Neural progenitor cell (in vitro differentiated cells): Measurements from ENCODE around the gene AQP1. TPM values are rescaled to one million over a fixed set of nuclear protein-coding genes. Genes with fewer than 3 reads are reported as not detected.
A peak's percentile ranks its signal among the peaks of the same experiment; 100 is the strongest.

Source experiments
- DNase-seq: peaks from one replicate; pipeline ENCODE4 v3.0.0-alpha.2; 2016; ENCODE audit warnings: low spot score
- H2AFZ ChIP-seq: fragments of 200-600 bp; sonication (generic); replicated peaks from 2 replicates; pipeline ENCODE4 v1.6.1; 2016; ENCODE audit warnings: antibody characterized with exemption
- H3F3A ChIP-seq: fragments of 200-600 bp; sonication (generic); 2 replicates; pipeline ENCODE4 v1.6.1; 2016; ENCODE audit warnings: antibody characterized with exemption, low read depth
- H3K27ac ChIP-seq: fragments of 200-600 bp; sonication (generic); 2 replicates; pipeline ENCODE4 v1.5.1; 2016; ENCODE audit warnings: mild to moderate bottlenecking
- H3K27me3 ChIP-seq: fragments of 200-600 bp; sonication (generic); 2 replicates; pipeline ENCODE4 v1.6.1; 2016; ENCODE audit warnings: mild to moderate bottlenecking, moderate library complexity
- H3K36me3 ChIP-seq: fragments of 200-600 bp; sonication (generic); 2 replicates; pipeline ENCODE4 v1.5.1; 2016
- H3K4me1 ChIP-seq: fragments of 200-600 bp; sonication (generic); 2 replicates; pipeline ENCODE4 v1.6.1; 2016; ENCODE audit warnings: mixed run types
- H3K4me2 ChIP-seq: fragments of 200-600 bp; sonication (generic); 2 replicates; pipeline ENCODE4 v1.6.1; 2016
- H3K4me3 ChIP-seq: fragments of 200-600 bp; sonication (generic); 2 replicates; pipeline ENCODE4 v1.5.1; 2016
- H3K79me2 ChIP-seq: fragments of 200-600 bp; sonication (generic); 2 replicates; pipeline ENCODE4 v1.6.1; 2016; ENCODE audit warnings: low read depth
- H3K9ac ChIP-seq: fragments of 200-600 bp; sonication (generic); 2 replicates; pipeline ENCODE4 v1.6.1; 2016
- H3K9me3 ChIP-seq: fragments of 200-600 bp; sonication (generic); 2 replicates; pipeline ENCODE4 v1.5.1; 2016; ENCODE audit warnings: low read depth
- H4K20me1 ChIP-seq: fragments of 200-600 bp; sonication (generic); 2 replicates; pipeline ENCODE4 v1.6.1; 2016; ENCODE audit warnings: low read depth
- H3K27ac Mint-ChIP-seq: 3 replicates; pipeline ENCODE4 v1.8.0; 2021; ENCODE audit warnings: mixed read lengths
- H3K27me3 Mint-ChIP-seq: 2 replicates; pipeline ENCODE4 v1.8.0; 2022; ENCODE audit warnings: low read depth, mild to moderate bottlenecking, inconsistent platforms, moderate library complexity, mixed read lengths; ENCODE audit not compliant: insufficient read depth
- H3K36me3 Mint-ChIP-seq: 3 replicates; pipeline ENCODE4 v1.8.0; 2021; ENCODE audit warnings: mixed read lengths
- H3K4me1 Mint-ChIP-seq: 3 replicates; pipeline ENCODE4 v1.8.0; 2021; ENCODE audit warnings: mixed read lengths
- H3K4me3 Mint-ChIP-seq: 3 replicates; pipeline ENCODE4 v1.8.0; 2021; ENCODE audit warnings: mild to moderate bottlenecking, moderate library complexity, mixed read lengths
- H3K9me3 Mint-ChIP-seq: 3 replicates; pipeline ENCODE4 v1.8.0; 2020; ENCODE audit warnings: mixed read lengths
- EZH2 ChIP-seq: fragments of 200-600 bp; sonication (generic); IDR thresholded peaks from 2 replicates; pipeline ENCODE4 v1.6.1; 2017; ENCODE audit warnings: antibody characterized with exemption, mild to moderate bottlenecking, moderate library complexity
- EZH2phosphoT487 ChIP-seq: fragments of 200-600 bp; sonication (generic); IDR thresholded peaks from 2 replicates; pipeline ENCODE4 v1.6.1; 2017; ENCODE audit warnings: antibody characterized with exemption
- total RNA-seq: library from RNA; depleted of rRNA; stranded (reverse); fragments of >200 nt; gene quantifications from 2 replicates; pipeline ENCODE4 v1.2.3, GENCODE V29; 2015; ENCODE audit warnings: low replicate concordance
- TF ChIP-seq, protein P1 (sequence below): fragments of 200-600 bp; sonication (generic); IDR thresholded peaks from 2 replicates; pipeline ENCODE4 v1.5.1; 2017; ENCODE audit warnings: antibody characterized with exemption, mild to moderate bottlenecking

AQP1 gene
- total RNA-seq, 1 donor from 2014 or later: not detected

DNA sequence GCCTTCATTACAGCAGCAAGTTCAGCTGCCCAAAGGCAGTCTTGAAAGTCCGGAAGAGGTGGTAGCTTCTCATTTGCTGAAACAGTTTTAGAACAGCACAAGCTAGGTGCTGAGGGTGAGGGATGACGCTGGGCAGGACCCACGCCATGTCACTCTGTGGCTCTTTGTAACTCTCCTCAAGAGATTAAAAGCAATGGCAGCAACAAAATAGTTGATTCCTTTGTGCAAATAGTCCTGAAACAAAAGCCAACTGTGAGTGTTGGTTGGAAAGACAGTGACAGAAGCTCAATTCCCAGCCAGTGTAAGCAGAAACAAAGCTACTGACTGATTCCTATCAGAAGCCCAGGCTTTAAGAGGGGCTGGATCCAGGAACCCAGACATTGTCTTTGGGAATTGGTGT lies 47.6 kb upstream of the AQP1 start:
- Histone ChIP-seq H3K36me3 (no peaks in the 10 kb centered on the region), H2AFZ (no peak overlapping the region), H3K27me3 (no peaks in the 10 kb centered on the region), H3K4me3 (no peak overlapping the region), H3F3A (no peaks in the 10 kb centered on the region), H3K4me2 (peak overlapping the region; percentile 27), H3K9me3 (no peaks in the 10 kb centered on the region), H3K79me2 (no peaks in the 10 kb centered on the region), H3K9ac (no peak overlapping the region), H3K27ac (peak overlapping the region; percentile 38), H3K4me1 (peaks cover 17% of the 10 kb centered on the region), H4K20me1 (no peaks in the 10 kb centered on the region)
- peaks cover 27% of the 10 kb centered on the region for H3K4me1 Mint-ChIP-seq
- H3K36me3 Mint-ChIP-seq: peaks cover 3% of the 10 kb centered on the region
- no peak overlapping the region for H3K4me3 Mint-ChIP-seq
- H3K27ac Mint-ChIP-seq: peak overlapping the region; percentile 25
- TF ChIP-seq EZH2 (no peak), EZH2phosphoT487 (no peak)
- TF ChIP-seq, protein P1, sequence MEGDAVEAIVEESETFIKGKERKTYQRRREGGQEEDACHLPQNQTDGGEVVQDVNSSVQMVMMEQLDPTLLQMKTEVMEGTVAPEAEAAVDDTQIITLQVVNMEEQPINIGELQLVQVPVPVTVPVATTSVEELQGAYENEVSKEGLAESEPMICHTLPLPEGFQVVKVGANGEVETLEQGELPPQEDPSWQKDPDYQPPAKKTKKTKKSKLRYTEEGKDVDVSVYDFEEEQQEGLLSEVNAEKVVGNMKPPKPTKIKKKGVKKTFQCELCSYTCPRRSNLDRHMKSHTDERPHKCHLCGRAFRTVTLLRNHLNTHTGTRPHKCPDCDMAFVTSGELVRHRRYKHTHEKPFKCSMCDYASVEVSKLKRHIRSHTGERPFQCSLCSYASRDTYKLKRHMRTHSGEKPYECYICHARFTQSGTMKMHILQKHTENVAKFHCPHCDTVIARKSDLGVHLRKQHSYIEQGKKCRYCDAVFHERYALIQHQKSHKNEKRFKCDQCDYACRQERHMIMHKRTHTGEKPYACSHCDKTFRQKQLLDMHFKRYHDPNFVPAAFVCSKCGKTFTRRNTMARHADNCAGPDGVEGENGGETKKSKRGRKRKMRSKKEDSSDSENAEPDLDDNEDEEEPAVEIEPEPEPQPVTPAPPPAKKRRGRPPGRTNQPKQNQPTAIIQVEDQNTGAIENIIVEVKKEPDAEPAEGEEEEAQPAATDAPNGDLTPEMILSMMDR: no peak
- H3K27me3 Mint-ChIP-seq: peaks cover 5% of the 10 kb centered on the region
- H3K9me3 Mint-ChIP-seq: no peaks in the 10 kb centered on the region
- DNase-seq: peak; percentile 25

DNA sequence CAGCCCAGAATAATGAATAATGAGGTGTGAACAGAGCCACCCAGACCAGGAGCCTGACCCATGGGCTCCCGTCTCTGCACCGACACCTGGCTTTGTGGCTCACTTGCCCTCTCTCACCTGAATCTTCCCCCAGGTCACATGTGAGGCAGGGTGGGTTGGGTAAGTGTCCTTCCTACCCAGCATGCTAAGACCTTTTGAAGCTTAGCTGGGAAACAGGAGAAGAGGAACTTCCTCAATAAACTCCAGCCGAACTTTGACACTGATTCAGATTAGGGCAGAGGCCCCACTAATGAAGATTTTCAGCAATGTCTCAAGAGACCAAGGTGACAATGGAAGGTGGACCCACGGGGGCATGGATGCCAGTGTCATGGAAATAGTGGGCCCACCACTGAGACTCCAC lies 46.6 kb upstream of the AQP1 start:
- H3K4me1 ChIP-seq: peaks cover 12% of the 10 kb centered on the region
- no peak for DNase-seq
- H3F3A ChIP-seq: no peaks in the 10 kb centered on the region
- no peaks in the 10 kb centered on the region for H3K9me3 Mint-ChIP-seq
- H2AFZ ChIP-seq: no peak overlapping the region
- H3K9me3 ChIP-seq: no peaks in the 10 kb centered on the region
- H3K79me2 ChIP-seq: no peaks in the 10 kb centered on the region
- peaks cover 7% of the 10 kb centered on the region for H3K27me3 Mint-ChIP-seq
- H3K4me1 Mint-ChIP-seq: peaks cover 24% of the 10 kb centered on the region
- H3K36me3 Mint-ChIP-seq: no peaks in the 10 kb centered on the region
- H3K27ac Mint-ChIP-seq: peak overlapping the region; percentile 29
- no peaks in the 10 kb centered on the region for H3K36me3 ChIP-seq
- TF ChIP-seq EZH2phosphoT487: no peak
- no peak for TF ChIP-seq EZH2
- TF ChIP-seq, protein P1: no peak
- H3K27me3 ChIP-seq: no peaks in the 10 kb centered on the region
- H3K4me3 Mint-ChIP-seq: no peak overlapping the region
- no peaks in the 10 kb centered on the region for H4K20me1 ChIP-seq
- H3K4me2 ChIP-seq: no peak overlapping the region
- H3K4me3 ChIP-seq: no peak overlapping the region
- no peak overlapping the region for H3K27ac ChIP-seq
- no peak overlapping the region for H3K9ac ChIP-seq

DNA sequence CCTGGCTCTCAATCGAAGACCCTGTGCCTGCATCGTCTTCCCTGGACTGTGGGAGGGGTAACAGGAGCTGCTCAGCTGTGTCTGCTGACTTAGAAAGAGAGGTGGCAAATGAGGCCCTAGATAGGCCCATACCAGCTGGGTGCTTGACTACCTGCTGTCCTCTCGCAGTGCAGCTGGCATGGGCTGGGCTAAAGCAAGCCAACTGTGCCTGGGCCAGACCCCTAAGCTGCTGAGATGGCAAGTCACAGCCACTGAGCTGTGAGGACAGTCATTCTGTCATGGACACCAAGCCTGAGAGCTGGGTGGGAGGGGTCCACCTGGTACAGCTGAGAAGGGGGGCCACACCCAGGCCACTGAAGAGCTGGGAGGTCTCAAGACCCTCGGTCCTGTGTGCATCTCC lies 45.8 kb upstream of the AQP1 start:
- H3K4me2 ChIP-seq: no peak overlapping the region
- peaks cover 11% of the 10 kb centered on the region for H3K4me1 ChIP-seq
- H3K9ac ChIP-seq: no peak overlapping the region
- no peaks in the 10 kb centered on the region for H3K36me3 ChIP-seq
- H4K20me1 ChIP-seq: no peaks in the 10 kb centered on the region
- Mint-ChIP-seq H3K36me3 (no peaks in the 10 kb centered on the region), H3K27me3 (peaks cover 5% of the 10 kb centered on the region), H3K4me3 (no peak overlapping the region), H3K27ac (no peak overlapping the region), H3K4me1 (peaks cover 17% of the 10 kb centered on the region), H3K9me3 (no peaks in the 10 kb centered on the region)
- no peak overlapping the region for H3K4me3 ChIP-seq
- no peak for DNase-seq
- no peak overlapping the region for H2AFZ ChIP-seq
- TF ChIP-seq EZH2phosphoT487 (no peak), EZH2 (no peak)
- TF ChIP-seq, protein P1: no peak
- H3K9me3 ChIP-seq: no peaks in the 10 kb centered on the region
- H3F3A ChIP-seq: no peaks in the 10 kb centered on the region
- no peaks in the 10 kb centered on the region for H3K79me2 ChIP-seq
- no peak overlapping the region for H3K27ac ChIP-seq
- no peaks in the 10 kb centered on the region for H3K27me3 ChIP-seq
